Stromal cell of bone marrow (primary cell): ENCODE measurements around the gene HTR3A.
"Not testable (repeated sequence)": the region's sequence is repeated elsewhere in the genome, so short reads cannot be mapped to it uniquely, and the experiment has no call there.

ENCODE experiments used
- DNase-seq: peaks from one replicate; pipeline ENCODE4 v3.0.0-alpha.2; 2012; ENCODE audit warnings: low read depth

The HTR3A gene

GRCh38 chr11:113974741-113975470 lies at the start of gene HTR3A:
HTR3A (plus strand) TSS chr11:113975108; CDS start chr11:113975326, 218 bp downstream.
- DNase-seq, result no peak

DNA sequence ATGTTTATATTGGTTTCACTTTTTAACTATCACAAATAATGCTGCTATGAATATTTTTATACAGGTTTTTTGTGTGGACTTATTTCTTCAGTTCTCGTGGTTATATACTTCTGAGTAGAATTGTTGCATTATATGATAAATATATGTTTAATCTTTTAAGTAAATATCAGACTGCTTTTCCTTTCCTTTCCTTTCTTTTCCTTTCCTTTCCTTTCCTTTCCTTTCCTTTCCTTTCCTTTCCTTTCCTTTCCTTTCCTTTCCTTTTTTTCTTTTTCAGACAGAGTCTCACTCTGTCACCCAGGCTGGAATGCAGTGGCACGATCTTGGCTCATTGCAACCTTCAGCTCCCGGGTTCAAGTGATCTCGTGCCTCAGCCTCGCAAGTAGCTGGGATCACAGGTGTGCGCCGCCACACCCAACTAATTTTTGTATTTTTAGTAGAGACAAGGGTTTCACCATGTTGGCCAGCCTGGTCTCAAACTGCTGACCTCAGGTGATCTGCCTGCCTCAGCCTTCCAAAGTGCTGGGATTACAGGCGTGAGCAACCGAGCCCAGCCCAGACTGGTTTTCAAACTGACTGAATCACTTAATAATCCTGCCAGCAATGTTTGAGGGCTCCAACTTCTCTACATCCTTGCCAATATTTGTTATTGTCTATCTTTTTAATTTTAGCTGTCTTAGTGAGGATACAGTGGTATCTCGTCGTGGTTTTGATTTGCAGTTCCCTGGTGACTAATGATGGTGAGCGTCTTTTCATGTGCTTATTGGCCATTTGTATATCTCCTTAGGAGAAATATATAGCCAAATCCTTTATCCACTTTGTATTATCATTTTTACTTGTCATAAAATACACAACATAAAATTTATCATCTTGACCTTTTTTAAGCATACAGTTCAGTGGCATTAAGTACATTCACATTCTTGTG lies 48.4 kb upstream of the HTR3A start:
- no peak for DNase-seq

- no peak for DNase-seq
Observed at GRCh38 chr11:113928311-113928710, 46.6 kb upstream of the HTR3A start.

DNA sequence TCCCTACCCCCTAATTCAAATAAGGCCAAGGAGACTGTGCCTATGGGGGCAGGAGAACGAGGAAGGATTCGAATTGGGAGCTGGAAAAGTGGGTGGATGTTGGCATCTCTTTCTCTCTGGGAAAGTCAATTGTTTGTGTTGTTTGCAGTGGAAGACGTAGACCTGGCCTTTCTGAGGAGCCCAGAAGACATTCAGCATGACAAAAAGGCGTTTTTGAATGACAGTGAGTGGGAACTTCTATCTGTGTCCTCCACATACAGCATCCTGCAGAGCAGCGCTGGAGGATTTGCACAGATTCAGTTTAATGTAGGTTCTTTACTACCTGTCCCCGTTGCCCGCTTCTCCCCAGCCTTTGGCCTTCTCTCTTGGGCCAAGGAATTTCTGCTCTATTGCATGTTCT lies 42.1 kb upstream of the HTR3A start:
- DNase-seq, result no peak

DNA sequence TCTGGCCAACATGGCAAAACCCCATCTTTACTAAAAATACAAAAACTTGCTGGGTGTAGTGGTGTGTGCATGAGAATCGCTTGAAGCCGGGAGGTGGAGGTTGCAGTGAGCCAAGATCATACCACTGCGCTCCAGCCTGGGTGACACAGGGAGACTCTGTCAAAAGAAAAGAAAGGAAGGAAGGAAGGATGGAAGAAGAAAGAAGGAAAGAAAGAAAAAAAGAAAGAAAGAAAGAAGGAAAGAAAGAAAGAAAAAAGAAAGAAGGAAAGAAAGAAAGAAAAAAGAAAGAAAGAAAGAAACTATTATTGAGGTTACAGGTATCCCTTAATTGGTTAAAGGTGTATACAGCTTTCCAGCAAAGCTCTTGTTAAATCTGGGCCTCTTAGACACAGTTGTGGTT lies 40.7 kb upstream of the HTR3A start:
- DNase-seq, result not testable (repeated sequence)

GRCh38 chr11:113934761-113935160 lies 40.1 kb upstream of the HTR3A start:
- DNase-seq, result no peak

- no peak for DNase-seq
Observed at GRCh38 chr11:113935858-113936257, 39.0 kb upstream of the HTR3A start.

- no peak for DNase-seq
Observed at GRCh38 chr11:113937918-113938317, 37.0 kb upstream of the HTR3A start.

DNA sequence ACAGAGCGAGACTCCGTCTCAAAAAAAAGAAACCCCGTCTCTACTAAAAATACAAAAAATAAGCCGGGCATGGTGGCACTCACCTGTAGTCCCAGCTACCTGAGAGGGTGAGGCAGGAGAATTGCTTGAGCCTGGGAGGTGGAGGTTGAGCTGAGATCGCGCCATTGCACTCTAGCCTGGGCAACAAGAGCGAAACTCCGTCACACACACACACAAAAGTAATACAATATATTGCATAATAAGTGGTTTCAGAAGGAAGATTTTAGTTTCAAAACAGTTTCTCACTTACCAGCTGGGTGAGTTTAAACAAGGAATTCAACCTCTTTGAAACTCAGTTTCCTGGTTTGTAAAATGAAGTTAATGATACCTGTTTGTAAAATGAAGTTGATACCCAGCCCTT lies 32.7 kb upstream of the HTR3A start:
- no peak for DNase-seq

DNA sequence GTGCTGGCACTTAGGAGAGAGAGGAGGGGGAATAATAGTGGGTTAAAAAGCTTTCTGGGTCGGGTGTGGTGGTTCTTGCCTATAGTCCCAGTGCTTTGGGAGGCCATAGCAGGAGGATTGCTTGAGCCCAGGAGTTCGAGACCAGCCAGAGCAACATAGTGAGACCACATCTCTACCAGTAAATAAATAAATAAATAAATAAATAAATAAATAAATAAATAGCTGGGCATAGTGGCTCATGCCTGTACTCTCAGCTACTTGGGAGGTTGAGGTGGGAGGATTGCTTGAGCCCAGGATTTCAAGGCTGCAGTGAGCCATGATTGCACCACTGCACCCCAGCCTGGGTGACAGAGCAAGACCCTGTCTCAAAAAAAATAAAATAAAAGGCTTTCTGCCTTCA lies 28.7 kb upstream of the HTR3A start:
- not testable (repeated sequence) for DNase-seq

GRCh38 chr11:113947994-113948393 lies 26.9 kb upstream of the HTR3A start:
- DNase-seq, result no peak

DNA sequence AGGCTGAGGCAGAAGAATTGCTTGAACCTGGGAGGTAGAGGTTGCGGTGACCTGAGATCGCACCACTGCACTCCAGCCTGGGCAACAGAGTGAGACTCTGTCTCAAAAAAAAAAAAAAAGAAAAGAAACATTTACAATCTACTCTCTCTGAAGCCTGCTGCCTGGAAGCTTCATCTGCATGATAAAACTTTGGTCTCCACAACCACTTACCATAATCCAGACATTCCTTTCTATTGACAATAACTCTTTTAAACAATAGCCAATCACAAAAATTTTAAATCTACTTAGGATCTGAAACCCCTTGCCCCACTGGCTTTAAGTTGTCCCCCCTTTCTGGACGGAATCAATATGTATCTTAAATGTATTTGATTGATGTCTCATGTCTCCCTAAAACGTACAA lies 25.0 kb upstream of the HTR3A start:
- DNase-seq, result no peak

GRCh38 chr11:113951537-113951936 lies 23.4 kb upstream of the HTR3A start:
- no peak for DNase-seq

DNA sequence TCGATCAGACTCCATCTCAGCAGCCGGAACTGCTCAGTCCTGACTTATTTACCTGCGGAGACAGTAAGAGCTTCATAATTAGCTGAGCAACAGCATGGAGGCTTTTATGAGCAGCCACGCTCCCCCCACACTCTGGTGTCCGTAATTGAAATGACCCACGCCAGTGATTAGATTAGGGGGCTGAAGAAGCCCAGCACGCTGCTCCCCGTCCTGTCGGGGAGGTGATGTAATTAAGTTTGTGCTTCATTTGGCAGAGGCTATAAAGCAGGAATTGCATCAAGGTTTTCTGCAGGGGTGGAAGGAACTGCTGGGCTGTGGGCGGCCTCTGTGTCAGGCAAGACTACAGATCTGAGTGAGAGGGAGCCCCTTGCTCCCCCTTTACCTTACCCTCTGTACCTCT lies 22.8 kb upstream of the HTR3A start:
- no peak for DNase-seq

- DNase-seq, result no peak
Observed at GRCh38 chr11:113952588-113952987, 22.3 kb upstream of the HTR3A start.

- no peak for DNase-seq
Observed at GRCh38 chr11:113954235-113954634, 20.7 kb upstream of the HTR3A start.

DNA sequence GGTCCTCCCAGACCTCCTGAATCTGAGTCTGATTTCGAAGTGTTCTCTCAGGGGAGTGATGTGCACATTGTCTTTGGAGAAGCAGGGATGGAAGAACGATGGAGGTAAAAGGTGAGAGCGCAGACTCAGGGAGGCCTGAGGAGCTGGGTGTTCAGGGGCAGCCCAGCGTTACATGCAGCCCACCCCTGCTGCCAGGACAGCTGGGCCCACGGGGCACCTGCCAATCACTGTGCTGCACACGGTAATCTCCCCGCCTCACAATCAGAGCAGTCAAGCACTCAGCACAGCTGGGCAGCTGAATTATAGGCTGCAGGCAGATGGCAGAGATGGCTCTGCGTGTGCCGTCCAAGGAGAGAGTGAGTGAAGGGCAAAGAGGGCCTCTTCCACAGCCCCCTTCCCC lies 17.9 kb upstream of the HTR3A start:
- no peak for DNase-seq

DNA sequence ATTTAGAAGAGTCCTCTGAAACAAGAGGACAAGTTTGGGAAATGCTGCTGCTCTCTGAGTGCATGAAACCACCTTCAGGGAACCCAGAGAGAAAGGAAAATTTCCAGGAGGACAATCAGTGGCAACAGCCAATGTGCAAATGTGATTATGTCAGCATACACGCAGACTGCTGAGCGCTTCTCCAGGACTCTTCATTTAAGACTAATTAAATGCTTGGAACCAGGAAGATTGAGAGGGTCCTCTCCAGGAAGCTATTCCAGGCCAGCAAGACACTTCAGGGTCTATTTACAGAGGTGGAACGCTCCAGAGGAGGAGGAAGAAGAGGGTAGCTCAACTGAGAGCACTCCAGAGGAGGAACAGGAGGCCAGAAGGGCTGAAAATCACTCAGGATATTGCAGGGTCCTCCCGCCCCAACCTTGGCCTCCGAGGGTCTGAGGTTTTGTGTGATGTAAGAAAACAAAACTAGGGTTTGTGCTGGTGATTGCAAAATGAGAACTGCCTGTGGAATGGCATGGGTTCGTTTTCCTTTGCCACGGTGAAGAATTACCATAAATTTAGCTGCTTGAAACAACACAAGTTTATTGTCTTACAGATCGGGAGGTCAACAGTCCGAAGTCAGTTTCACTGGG lies 14.1 kb upstream of the HTR3A start:
- DNase-seq, result no peak

- no peak for DNase-seq
Observed at GRCh38 chr11:113967361-113967760, 7.5 kb upstream of the HTR3A start.

DNA sequence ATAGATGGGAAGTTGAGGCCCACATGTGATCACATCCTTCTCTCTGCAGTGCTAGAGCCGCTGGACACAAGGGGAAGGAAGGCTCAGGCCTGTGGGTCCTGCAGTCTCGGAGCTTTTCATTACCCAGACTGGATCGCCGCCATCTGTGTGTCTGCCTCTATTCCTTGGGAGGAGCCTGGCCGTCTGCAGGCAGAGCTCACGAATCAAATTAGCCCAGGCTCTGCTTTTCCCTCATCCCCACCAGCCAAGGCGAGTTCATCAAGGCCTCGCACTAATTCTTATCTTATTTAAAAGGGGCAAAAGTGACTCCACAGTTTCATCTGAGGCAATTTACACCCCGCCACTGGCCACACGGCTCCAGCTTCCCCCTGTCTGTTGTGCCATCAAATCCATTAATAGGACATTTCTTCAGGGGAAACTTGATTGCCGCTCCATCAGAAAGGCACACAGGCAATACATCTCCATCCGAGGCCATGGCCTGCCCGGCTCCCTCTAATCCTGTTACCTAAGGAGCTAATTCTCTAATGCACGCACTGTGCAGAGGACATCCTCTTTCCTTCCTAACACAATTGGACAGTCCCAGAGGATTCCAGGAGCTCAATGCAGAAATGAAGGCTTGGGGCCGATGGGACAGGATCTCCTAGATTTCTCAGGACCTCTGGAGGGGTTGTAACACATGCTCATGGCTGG lies 3.3 kb upstream of the HTR3A start:
- no peak for DNase-seq

GRCh38 chr11:113977071-113977490 lies 2.2 kb downstream of the HTR3A start:
- no peak for DNase-seq

DNA sequence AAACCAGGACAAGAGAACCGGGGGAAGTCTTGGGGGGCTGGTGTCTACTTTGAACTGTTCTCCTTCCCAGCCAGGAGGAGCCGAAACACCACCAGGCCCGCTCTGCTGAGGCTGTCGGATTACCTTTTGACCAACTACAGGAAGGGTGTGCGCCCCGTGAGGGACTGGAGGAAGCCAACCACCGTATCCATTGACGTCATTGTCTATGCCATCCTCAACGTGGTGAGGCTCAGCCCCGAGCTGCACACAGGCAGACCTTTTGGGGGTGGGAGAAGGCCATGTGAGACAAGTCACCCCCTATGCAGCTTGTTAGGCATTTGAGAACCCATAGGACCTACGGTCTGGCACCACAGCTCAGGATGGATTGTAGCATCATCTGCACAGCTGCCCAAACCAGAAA lies 2.8 kb downstream of the HTR3A start:
- DNase-seq, result no peak
